GM11168 (cell line): ENCODE results near the gene PUS3.

Experiments
- in situ Hi-C: fragments of 300-500 bp; cut with MboI; formaldehyde crosslinking; loops from one replicate; pipeline ENCODE4 v1.12.0; 2022; ENCODE audit warnings: low sequenced_read_pairs; ENCODE audit not compliant: unreplicated experiment

The PUS3 gene, protein sequence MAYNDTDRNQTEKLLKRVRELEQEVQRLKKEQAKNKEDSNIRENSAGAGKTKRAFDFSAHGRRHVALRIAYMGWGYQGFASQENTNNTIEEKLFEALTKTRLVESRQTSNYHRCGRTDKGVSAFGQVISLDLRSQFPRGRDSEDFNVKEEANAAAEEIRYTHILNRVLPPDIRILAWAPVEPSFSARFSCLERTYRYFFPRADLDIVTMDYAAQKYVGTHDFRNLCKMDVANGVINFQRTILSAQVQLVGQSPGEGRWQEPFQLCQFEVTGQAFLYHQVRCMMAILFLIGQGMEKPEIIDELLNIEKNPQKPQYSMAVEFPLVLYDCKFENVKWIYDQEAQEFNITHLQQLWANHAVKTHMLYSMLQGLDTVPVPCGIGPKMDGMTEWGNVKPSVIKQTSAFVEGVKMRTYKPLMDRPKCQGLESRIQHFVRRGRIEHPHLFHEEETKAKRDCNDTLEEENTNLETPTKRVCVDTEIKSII

GRCh38 chr11:125902927-125903710 is at the start of gene PUS3:
Gene PUS3 (minus strand): TSS chr11:125903206. CDS start chr11:125896284, 6,922 bp downstream.
- in situ Hi-C loops = no loop called here

DNA sequence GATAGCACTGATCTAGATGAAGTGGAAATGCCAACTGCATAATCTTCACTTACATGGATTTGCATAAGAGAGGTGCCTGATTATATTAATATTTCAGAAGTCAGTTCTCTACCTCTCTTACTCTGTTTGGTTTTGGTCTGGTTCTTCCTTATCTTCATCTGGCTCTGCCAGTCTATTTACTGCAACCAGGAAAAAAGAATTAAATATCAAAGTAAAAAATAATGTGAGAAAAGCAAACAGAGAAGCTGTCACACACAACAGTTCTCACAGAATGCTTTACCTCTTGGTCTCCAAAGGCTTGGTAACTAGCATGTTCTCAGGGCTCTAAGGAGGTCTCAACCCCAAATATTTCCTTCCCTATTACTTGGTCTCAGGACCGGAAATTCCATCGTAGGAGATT is 49.6 kb upstream of the PUS3 start:
- in situ Hi-C loops = no loop called here

- in situ Hi-C loops = no loop called here
These were observed 48.7 kb upstream of the PUS3 start for GRCh38 chr11:125951731-125952130.

DNA sequence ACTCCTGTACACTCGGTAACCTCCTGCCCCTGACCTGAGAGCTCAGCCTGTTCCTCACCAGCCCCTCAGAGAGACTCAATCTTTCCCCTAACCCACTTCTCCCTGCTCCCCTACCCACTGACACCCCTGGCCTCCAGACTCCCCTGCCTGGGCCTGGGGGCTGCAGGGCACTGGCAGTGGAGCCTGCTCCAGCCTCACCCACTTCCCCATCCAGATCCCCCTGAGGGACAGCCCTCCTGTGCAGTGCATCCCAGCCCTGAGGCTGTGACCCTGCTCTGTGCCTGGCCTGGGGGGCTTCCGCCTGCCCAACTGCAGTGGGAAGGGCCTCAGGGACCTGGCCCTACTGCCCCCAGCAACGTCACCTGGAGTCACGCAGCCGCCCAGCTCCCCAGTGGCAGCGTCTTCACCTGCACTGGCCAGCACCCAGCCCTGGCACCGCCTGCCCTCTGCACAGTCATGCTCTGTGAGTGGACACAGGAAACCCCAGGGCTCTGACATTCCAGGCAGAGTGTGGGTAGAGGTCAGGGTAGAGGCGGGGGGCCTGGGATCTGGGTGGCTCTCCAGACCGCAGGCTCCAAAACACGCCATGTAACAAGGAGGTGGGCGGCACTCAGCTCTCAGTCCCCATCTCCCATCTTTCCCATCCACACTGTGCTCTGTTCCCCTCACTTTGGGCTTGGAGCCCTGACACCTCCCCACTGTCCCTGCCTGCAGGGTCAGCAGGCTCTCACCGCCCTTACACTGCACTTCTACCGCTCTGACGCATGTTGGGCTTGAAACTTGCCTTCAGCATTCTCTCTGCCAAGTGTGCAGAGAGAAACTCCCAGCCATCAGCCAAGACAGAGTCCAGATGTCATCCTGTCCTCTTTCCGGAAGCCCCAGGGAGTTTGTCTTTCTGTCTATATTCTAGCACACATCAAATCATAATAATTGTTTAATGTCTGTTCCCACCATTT is 48.0 kb upstream of the PUS3 start:
- in situ Hi-C loops = no loop called here

GRCh38 chr11:125950178-125950490 is 47.1 kb upstream of the PUS3 start:
- in situ Hi-C loops = no loop called here

GRCh38 chr11:125949271-125950177 is 46.5 kb upstream of the PUS3 start:
- in situ Hi-C loops = no loop called here

DNA sequence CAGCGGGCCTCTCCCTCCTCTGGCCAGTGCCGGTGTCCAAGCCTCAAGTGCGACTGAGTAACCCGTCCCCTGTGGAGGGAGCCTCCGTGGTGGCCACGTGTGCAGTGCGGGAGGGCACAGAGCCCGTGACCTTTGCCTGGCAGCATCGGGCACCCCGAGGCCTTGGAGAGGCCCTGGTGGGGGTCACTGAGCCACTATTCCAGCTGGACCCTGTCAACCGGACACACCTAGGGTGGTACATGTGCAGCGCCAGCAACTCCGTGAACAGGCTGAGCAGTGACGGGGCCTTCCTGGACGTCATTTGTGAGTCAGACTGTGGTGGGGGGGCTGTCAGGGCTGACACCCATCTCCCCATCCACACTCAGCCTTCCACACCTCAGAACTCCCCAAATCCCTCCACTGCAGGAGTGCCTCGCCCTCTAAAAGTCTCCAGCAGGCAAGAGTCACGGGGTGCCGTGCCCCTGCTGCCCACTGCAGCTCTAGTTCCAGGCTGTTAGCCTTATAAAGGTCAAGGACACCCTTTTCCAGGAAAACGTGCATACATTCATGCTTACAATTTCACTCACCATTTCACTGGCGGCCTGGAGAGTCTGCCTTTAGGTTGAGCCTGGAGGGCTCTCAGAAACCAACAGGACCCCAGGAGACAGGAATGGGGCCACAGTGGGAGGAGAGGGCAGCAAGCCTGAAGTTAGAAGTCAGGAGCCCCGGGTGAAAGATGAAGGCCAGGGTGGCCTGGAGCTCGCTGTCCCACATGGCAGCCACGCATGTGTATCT is 45.5 kb upstream of the PUS3 start:
- in situ Hi-C loops = no loop called here

DNA sequence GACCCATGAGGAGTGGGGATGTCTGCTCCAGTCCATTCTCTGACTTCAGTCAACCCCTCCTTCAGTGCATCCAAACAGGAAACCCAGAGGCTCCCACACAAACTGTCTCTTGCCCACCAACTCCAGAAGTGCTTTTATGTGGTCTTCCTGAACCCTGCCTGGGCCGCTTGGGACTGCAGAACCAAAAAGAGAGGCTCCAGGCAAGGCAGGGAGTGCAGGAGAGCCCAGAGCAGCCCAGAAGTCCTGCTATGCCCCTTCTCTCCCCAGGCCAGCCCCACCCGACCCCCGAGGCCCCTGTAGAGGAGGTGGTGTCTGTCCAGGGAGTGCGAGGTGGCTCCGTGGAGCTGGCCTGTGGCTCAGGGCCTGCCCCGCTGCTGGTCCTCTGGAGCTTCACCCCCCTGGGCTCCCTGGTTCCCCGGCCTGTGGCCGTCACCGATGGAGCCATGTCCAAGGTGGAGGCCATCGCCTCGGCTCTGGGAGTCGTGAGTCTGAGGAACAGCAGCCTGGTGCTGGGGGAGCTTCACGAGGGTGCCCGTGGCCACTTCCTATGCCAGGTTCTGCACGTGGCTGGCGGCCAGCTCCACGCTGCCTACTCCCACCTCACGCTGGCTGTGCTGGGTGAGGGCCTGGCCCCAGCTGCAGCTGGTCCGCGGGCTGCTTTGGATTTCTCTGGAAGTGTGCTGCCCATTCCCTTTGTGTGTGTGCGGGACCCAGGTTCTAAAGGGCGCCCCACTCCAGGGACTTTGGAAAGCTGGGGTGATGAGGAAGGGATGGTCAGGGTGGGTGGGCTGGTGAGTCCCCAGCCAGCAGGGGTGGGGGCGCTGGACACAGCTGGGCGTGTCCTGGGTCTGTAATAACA is 44.6 kb upstream of the PUS3 start:
- in situ Hi-C loops = no loop called here

DNA sequence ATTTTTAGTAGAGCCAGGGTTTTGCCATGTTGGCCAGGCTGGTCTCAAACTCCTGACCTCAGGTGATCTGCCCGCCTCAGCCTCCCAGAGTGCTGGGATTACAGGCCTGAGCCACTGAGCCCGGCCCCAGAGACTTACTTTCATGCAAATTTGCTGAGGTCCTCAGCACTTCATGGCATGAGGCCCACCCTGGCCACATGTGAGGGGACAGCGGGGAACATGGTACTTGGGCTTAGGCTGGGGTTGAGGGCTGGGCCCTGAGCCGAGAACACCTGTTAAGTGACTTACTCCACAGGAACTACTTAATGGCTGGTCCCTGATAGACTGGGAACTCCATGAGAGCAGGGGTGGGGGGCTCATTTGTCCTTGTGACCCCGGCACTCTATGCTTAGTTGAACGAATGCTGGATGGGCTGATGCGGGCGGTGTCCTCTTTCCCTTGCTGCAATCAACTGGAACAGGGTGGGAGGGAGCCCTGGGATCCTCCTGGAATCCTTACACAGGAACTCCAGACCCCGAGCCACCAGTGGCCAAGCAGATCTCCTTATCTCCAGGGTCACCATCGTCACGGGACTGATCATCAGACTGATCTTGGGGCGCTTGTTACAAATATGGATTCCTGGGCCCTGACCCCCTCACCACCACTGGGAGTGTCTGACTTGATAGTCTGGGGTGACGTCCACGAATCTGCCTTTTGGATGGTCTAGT is 43.9 kb upstream of the PUS3 start:
- in situ Hi-C loops = no loop called here

- in situ Hi-C loops = no loop called here
These were observed 43.0 kb upstream of the PUS3 start, which contains the start of gene VSIG10L2 for GRCh38 chr11:125945797-125946520. Gene VSIG10L2 (plus strand): TSS chr11:125946044. CDS start chr11:125946056, 12 bp downstream.

DNA sequence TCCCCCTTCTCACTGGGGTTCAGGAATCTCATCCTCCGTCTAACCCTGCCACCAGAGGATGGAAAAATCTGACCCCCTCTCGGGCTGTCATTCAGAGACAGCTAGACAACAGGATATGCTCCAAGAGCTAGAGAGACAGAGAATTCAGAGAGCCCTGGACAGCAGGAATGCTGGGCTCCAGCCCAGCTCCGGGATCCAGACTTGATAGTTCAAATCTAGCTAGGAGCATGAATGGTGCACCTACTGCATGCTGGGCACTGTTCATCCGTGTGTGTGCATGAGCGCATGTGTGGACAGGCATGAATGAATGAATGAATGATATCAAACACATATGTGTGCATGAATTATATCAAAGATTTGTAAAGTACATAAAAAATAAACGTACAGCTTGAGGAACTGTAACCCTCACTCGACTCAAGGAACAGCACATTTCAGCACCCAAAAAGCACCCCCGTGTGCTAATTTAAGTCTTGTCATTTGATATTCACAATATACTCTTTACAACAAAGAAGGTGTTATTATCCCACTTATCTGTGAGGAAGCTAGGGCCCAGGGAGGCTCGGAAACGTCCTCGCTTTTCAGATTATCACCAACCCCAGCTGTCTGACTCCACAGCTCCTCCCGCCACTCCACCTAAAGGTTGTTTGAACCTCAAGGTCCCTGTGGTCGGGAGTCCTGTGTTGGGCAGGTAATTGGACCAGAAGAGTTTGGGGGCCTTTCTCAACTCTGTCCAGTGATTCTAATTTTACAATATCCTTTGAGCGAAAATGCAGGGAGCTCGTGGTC is 42.2 kb upstream of the PUS3 start:
- in situ Hi-C loops = no loop called here

DNA sequence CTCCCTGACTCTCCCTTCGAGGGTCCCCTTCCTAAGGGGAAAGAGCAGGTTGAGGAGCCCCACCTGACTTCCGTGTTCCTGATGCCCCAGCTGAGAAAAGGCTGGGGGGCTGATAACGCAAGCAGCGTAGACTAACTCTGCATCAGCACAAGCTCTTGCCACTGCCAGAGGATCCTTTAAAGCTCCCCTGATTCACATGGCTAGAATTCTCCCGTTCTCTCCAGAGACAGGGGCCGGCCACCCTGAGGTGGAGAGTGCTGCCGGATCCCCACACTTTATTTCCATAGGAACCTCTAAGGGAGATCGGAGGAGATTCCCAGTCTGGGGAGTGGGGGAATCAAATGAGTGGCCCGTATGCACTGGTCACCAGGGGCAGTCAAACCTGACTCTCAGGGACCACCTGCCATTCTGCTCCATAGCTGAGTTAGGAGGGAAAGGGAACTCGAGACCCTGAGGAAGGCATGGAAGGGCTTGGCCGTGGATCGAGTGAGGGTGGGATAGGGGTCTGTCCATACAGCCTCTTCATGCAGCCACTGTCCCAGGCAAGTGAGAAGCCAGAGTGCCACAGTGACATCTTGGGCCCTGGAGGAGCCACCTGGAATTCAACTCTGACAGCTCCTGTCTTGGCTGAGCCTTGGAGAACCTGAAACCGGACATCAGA is 41.5 kb upstream of the PUS3 start:
- in situ Hi-C loops = no loop called here

GRCh38 chr11:125943661-125944349 is 40.8 kb upstream of the PUS3 start:
- in situ Hi-C loops = no loop called here

- in situ Hi-C loops = no loop called here
These were observed 39.9 kb upstream of the PUS3 start for GRCh38 chr11:125942771-125943428.
